ENCODE results near the gene PAWR.

Gene PAWR
- total RNA-seq = 1.2 to 1.9 reads per million in 2 donors

GRCh38 chr12:79690638-79691510 lies at the start of gene PAWR:
TSS of gene PAWR (minus strand) at chr12:79690964. CDS start at chr12:79690244, 720 bp downstream.
- DNase-seq = no peak

- no peak for DNase-seq
Observed at GRCh38 chr12:79737875-79738718, 47.3 kb upstream of the PAWR start.

- no peak for DNase-seq
Observed at GRCh38 chr12:79732638-79733037, 41.9 kb upstream of the PAWR start.

- no peak for DNase-seq
Observed at GRCh38 chr12:79725987-79726386, 35.2 kb upstream of the PAWR start.

- no peak for DNase-seq
Observed at GRCh38 chr12:79717006-79717405, 26.2 kb upstream of the PAWR start.

GRCh38 chr12:79715308-79715707 lies 24.5 kb upstream of the PAWR start:
- DNase-seq = no peak

- no peak for DNase-seq
Observed at GRCh38 chr12:79710707-79711483, 20.1 kb upstream of the PAWR start.

GRCh38 chr12:79707830-79708229 lies 17.1 kb upstream of the PAWR start:
- no peak for DNase-seq

- no peak for DNase-seq
Observed at GRCh38 chr12:79706676-79707075, 15.9 kb upstream of the PAWR start.

- DNase-seq = no peak
Observed at GRCh38 chr12:79706156-79706555, 15.4 kb upstream of the PAWR start.

- DNase-seq = no peak
Observed at GRCh38 chr12:79698966-79699365, 8.2 kb upstream of the PAWR start.

GRCh38 chr12:79696416-79696815 lies 5.7 kb upstream of the PAWR start:
- DNase-seq = no peak

GRCh38 chr12:79692860-79693577 lies 2.3 kb upstream of the PAWR start:
- DNase-seq = no peak

GRCh38 chr12:79691511-79692248 lies 916 bp upstream of the PAWR start:
- DNase-seq = no peak

- no peak for DNase-seq
Observed at GRCh38 chr12:79690142-79690637, 574 bp downstream of the PAWR start.

GRCh38 chr12:79689477-79690141 lies 1.2 kb downstream of the PAWR start:
- no peak for DNase-seq

GRCh38 chr12:79689061-79689476 lies 1.7 kb downstream of the PAWR start:
- no peak for DNase-seq

- no peak for DNase-seq
Observed at GRCh38 chr12:79688376-79689060, 2.2 kb downstream of the PAWR start.

- DNase-seq = no peak
Observed at GRCh38 chr12:79687711-79688260, 3.0 kb downstream of the PAWR start.

GRCh38 chr12:79686171-79686570 lies 4.6 kb downstream of the PAWR start:
- DNase-seq = no peak
